ENCODE measurements around the gene ZNF789. TPM values are rescaled to one million over a fixed set of nuclear protein-coding genes. Genes with fewer than 3 reads are reported as not detected.
A peak's percentile ranks its signal among the peaks of the same experiment; 100 is the strongest.

ZNF789 gene
- total and polyA plus RNA-seq, 3 experiments from 2014 or later = 6.1 to 12.5 (median 12.3) TPM

DNA sequence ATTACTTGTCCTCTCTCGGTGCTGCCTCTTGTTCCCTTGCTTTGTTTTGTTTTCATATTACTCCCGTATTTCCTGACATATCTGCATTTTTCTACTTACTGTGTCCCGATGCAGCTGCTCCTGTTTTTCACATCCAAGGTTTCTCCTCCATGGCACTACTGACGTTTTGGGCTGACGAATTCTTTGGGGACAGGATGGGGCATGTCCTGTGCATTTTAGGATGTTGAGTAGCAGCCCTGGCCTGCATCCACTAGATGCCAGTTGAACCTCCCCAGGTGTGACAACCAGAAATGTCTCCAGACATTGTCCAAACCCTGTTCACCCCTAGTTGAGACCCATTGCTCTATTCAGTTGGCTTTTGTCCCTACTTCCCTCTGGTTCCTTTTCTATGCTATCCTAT is 12.4 kb downstream of the ZNF789 start:
- CTCF ChIA-PET = no interaction called here
- H3K36me3 Mint-ChIP-seq = peaks cover 0 to 54% (median 6%) of the 10 kb centered on the region in 3 donors
- H3K4me1 ChIP-seq (ENCODE audit: insufficient read depth, low read length) = no peaks in the 10 kb centered on the region
- no peaks in the 10 kb centered on the region for H3K9me3 Mint-ChIP-seq
- no peaks in the 10 kb centered on the region for H3K9me3 ChIP-seq (ENCODE audit: low read length)
- no peaks in the 10 kb centered on the region for H3K27me3 Mint-ChIP-seq
- POLR2A ChIA-PET = no interaction called here
- no peak for DNase-seq
- H3K4me3 ChIP-seq (ENCODE audit: low read length) = no peak overlapping the region
- H3K27ac ChIP-seq (ENCODE audit: low read depth, low read length) = no peak overlapping the region
- no peaks in the 10 kb centered on the region for H3K27me3 ChIP-seq (ENCODE audit: insufficient read depth, low read length, poor library complexity, severe bottlenecking)
- no peak overlapping the region for H3K27ac Mint-ChIP-seq
- H3K36me3 ChIP-seq (ENCODE audit: insufficient read depth, low read length) = no peaks in the 10 kb centered on the region
- no peak overlapping the region for H3K4me3 Mint-ChIP-seq
- H3K4me1 Mint-ChIP-seq = peaks cover 0 to 10% (median 9%) of the 10 kb centered on the region in 3 donors

GRCh38 chr7:99489235-99489634 is 16.5 kb downstream of the ZNF789 start:
- H3K4me1 Mint-ChIP-seq = peaks cover 0 to 13% (median 13%) of the 10 kb centered on the region in 3 donors

GRCh38 chr7:99490878-99491277 is 18.2 kb downstream of the ZNF789 start:
- peaks cover 0 to 13% (median 13%) of the 10 kb centered on the region in 3 donors for H3K4me1 Mint-ChIP-seq
- H3K27me3 Mint-ChIP-seq = no peaks in the 10 kb centered on the region
- peak overlapping the region in 1 of 8 donors; percentile 69 for H3K27ac Mint-ChIP-seq
- H3K9me3 Mint-ChIP-seq = peaks cover 7 to 18% (median 17%) of the 10 kb centered on the region in 5 donors
- ChIA-PET POLR2A (no interaction called here), CTCF (no interaction called here)
- peaks cover 23 to 59% (median 28%) of the 10 kb centered on the region in 3 donors for H3K36me3 Mint-ChIP-seq
- Histone ChIP-seq H3K27ac (ENCODE audit: low read depth, low read length) (no peak overlapping the region), H3K9me3 (ENCODE audit: low read length) (peaks cover 12% of the 10 kb centered on the region), H3K4me3 (ENCODE audit: low read length) (no peak overlapping the region), H3K4me1 (ENCODE audit: insufficient read depth, low read length) (no peaks in the 10 kb centered on the region), H3K27me3 (ENCODE audit: insufficient read depth, low read length, poor library complexity, severe bottlenecking) (no peaks in the 10 kb centered on the region), H3K36me3 (ENCODE audit: insufficient read depth, low read length) (peaks cover 25% of the 10 kb centered on the region)
- H3K4me3 Mint-ChIP-seq = peak overlapping the region in 1 of 7 donors; percentile 34
- DNase-seq = no peak

More at GRCh38 chr7:99489235-99489634, 16.5 kb downstream of the ZNF789 start:
- no peak for DNase-seq
- Mint-ChIP-seq H3K4me3 (peak overlapping the region in 1 of 7 donors; percentile 43), H3K27ac (peak overlapping the region in 2 of 8 donors; percentile 7 to 54), H3K36me3 (peaks cover 22 to 59% (median 25%) of the 10 kb centered on the region in 3 donors), H3K27me3 (no peaks in the 10 kb centered on the region), H3K9me3 (peaks cover 7 to 16% (median 15%) of the 10 kb centered on the region in 5 donors)
- POLR2A ChIA-PET = no interaction called here
- no peak overlapping the region for H3K27ac ChIP-seq (ENCODE audit: low read depth, low read length)
- no peaks in the 10 kb centered on the region for H3K4me1 ChIP-seq (ENCODE audit: insufficient read depth, low read length)
- CTCF ChIA-PET = no interaction called here
- peaks cover 10% of the 10 kb centered on the region for H3K9me3 ChIP-seq (ENCODE audit: low read length)
- H3K27me3 ChIP-seq (ENCODE audit: insufficient read depth, low read length, poor library complexity, severe bottlenecking) = no peaks in the 10 kb centered on the region
- H3K36me3 ChIP-seq (ENCODE audit: insufficient read depth, low read length) = peaks cover 23% of the 10 kb centered on the region
- no peak overlapping the region for H3K4me3 ChIP-seq (ENCODE audit: low read length)

- DNase-seq = no peak
- H3K9me3 Mint-ChIP-seq = peaks cover 7 to 18% (median 17%) of the 10 kb centered on the region in 5 donors
- ChIA-PET POLR2A (no interaction called here), CTCF (no interaction called here)
- H3K4me3 Mint-ChIP-seq = no peak overlapping the region
- peaks cover 29% of the 10 kb centered on the region for H3K36me3 ChIP-seq (ENCODE audit: insufficient read depth, low read length)
- peaks cover 19% of the 10 kb centered on the region for H3K4me1 ChIP-seq (ENCODE audit: insufficient read depth, low read length)
- H3K9me3 ChIP-seq (ENCODE audit: low read length) = peaks cover 12% of the 10 kb centered on the region
- H3K4me1 Mint-ChIP-seq = peaks cover 15 to 32% (median 30%) of the 10 kb centered on the region in 3 donors
- no peaks in the 10 kb centered on the region for H3K27me3 ChIP-seq (ENCODE audit: insufficient read depth, low read length, poor library complexity, severe bottlenecking)
- H3K4me3 ChIP-seq (ENCODE audit: low read length) = no peak overlapping the region
- H3K27me3 Mint-ChIP-seq = no peaks in the 10 kb centered on the region
- peak overlapping the region in 2 of 8 donors; percentile 30 to 52 for H3K27ac Mint-ChIP-seq
- H3K36me3 Mint-ChIP-seq = peaks cover 30 to 69% (median 36%) of the 10 kb centered on the region in 3 donors
- H3K27ac ChIP-seq (ENCODE audit: low read depth, low read length) = no peak overlapping the region
Observed at GRCh38 chr7:99493823-99494222, 21.1 kb downstream of the ZNF789 start.

DNA sequence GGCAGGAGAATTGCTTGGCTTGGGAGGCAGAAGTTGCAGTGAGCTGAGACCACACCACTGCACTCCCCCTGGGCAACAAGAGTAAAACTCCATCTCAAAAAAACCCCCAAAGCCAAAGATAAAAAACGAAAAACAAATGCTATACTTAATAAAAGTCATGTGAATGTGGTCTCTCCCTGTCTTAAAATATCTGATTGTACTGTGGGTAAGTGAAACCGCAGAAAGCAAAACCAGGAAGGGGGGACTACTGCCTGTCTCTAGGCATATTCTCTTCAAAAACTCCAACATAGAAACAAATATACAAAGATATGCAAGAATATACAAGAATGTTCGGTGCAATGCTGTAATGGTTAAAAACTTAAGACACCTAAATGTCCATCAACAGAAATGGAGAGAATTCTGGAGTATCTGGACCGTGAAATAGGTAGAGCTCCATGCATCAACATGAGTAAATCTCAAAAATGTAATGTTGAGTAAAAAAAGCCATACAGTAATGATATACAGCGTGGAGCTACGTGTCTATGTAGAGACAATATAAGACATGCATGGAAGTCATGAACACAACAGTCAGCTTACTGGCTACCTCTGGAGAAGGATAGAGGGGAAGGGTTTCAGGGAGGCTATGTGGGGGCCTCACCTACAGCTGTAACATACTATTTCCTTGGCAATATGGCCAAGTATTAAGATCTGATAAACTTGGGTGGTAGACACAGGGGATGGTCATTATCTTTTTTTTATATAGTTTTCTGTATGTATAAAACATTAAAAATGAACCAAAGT is 25.3 kb downstream of the ZNF789 start:
- Mint-ChIP-seq H3K9me3 (peaks cover 6 to 15% (median 13%) of the 10 kb centered on the region in 5 donors), H3K36me3 (peaks cover 23 to 58% (median 24%) of the 10 kb centered on the region in 3 donors), H3K27ac (peak overlapping the region; percentile 72 to 100 (median 91)), H3K4me3 (peak overlapping the region; percentile 94 to 100 (median 99)), H3K4me1 (peaks cover 21 to 45% (median 42%) of the 10 kb centered on the region in 3 donors), H3K27me3 (no peaks in the 10 kb centered on the region)
- peaks cover 12% of the 10 kb centered on the region for H3K9me3 ChIP-seq (ENCODE audit: low read length)
- CTCF ChIA-PET = no interaction called here
- H3K27ac ChIP-seq (ENCODE audit: low read depth, low read length) = peak overlapping the region; percentile 99
- H3K36me3 ChIP-seq (ENCODE audit: insufficient read depth, low read length) = peaks cover 19% of the 10 kb centered on the region
- no peaks in the 10 kb centered on the region for H3K27me3 ChIP-seq (ENCODE audit: insufficient read depth, low read length, poor library complexity, severe bottlenecking)
- no peak for DNase-seq
- H3K4me3 ChIP-seq (ENCODE audit: low read length) = peak overlapping the region; percentile 98
- peaks cover 24% of the 10 kb centered on the region for H3K4me1 ChIP-seq (ENCODE audit: insufficient read depth, low read length)
- POLR2A ChIA-PET = interaction anchor here (0.5 kb wide), 1 partner anchor 10 kb away, joined by 4 read pairs; no protein-coding TSS in a partner anchor

DNA sequence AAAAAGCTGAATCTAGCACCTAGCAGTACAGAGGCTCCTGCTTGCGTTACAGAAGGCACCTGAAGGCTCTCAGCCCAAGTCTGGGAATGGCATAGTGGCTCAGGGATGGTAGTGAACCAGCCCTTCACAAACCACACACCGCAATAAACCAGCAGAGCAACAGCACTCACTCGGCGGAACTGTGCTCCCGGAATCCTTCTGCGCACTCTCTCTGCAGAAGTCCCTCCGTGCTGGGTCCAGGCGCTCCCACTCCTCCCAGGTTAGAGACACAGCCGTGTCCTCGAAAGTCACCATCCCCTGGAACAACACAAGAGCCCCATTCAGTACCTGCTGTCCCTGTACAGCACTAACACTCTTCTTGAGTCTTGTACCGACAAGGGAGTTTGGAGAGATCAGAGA is 25.9 kb downstream of the ZNF789 start:
- ChIA-PET CTCF (no interaction called here), POLR2A (interaction anchor here (0.5 to 0.7 kb wide), 2 partner anchors 11 to 119 kb away, joined by 3 to 4 read pairs; no protein-coding TSS in a partner anchor)
- Mint-ChIP-seq H3K36me3 (peaks cover 18 to 52% (median 20%) of the 10 kb centered on the region in 3 donors), H3K27me3 (no peaks in the 10 kb centered on the region), H3K4me1 (peaks cover 21 to 45% (median 43%) of the 10 kb centered on the region in 3 donors), H3K27ac (peak overlapping the region; percentile 85 to 100 (median 98)), H3K4me3 (peak overlapping the region; percentile 94 to 100 (median 99)), H3K9me3 (peaks cover under 1 to 9% (median 9%) of the 10 kb centered on the region in 5 donors)
- H3K27me3 ChIP-seq (ENCODE audit: insufficient read depth, low read length, poor library complexity, severe bottlenecking) = no peaks in the 10 kb centered on the region
- peaks cover 24% of the 10 kb centered on the region for H3K4me1 ChIP-seq (ENCODE audit: insufficient read depth, low read length)
- peaks cover 14% of the 10 kb centered on the region for H3K36me3 ChIP-seq (ENCODE audit: insufficient read depth, low read length)
- peak overlapping the region; percentile 98 for H3K4me3 ChIP-seq (ENCODE audit: low read length)
- DNase-seq = no peak
- peak overlapping the region; percentile 99 for H3K27ac ChIP-seq (ENCODE audit: low read depth, low read length)
- peaks cover 9% of the 10 kb centered on the region for H3K9me3 ChIP-seq (ENCODE audit: low read length)

GRCh38 chr7:99499371-99499720 is 26.7 kb downstream of the ZNF789 start:
- ChIA-PET POLR2A (interaction anchor here (0.7 to 1.9 kb wide), 10 partner anchors 25 to 125 kb away, joined by 3 to 24 read pairs (median 4); partner anchors contain the start of genes BUD31, FAM200A, PDAP1 and ZNF655), CTCF (interaction anchor here (1.0 to 2.0 kb wide), 4 partner anchors 25 to 118 kb away, joined by 3 to 7 read pairs (median 5); partner anchors contain the start of gene ZNF655)
- Histone ChIP-seq H3K4me1 (ENCODE audit: insufficient read depth, low read length) (peaks cover 29% of the 10 kb centered on the region), H3K9me3 (ENCODE audit: low read length) (peaks cover under 1% of the 10 kb centered on the region), H3K27ac (ENCODE audit: low read depth, low read length) (peak overlapping the region; percentile 99), H3K4me3 (ENCODE audit: low read length) (peak overlapping the region; percentile 98), H3K27me3 (ENCODE audit: insufficient read depth, low read length, poor library complexity, severe bottlenecking) (no peaks in the 10 kb centered on the region), H3K36me3 (ENCODE audit: insufficient read depth, low read length) (peaks cover 6% of the 10 kb centered on the region)
- Mint-ChIP-seq H3K36me3 (peaks cover 10 to 44% (median 12%) of the 10 kb centered on the region in 3 donors), H3K9me3 (peaks cover 0 to 1% (median 1%) of the 10 kb centered on the region in 5 donors), H3K4me1 (peaks cover 21 to 46% (median 45%) of the 10 kb centered on the region in 3 donors), H3K27me3 (no peaks in the 10 kb centered on the region), H3K4me3 (peak overlapping the region; percentile 94 to 100 (median 99)), H3K27ac (peak overlapping the region; percentile 90 to 100 (median 99))
- peak in 3 of 5 donors; percentile 8 to 59 (median 54) for DNase-seq
